ENCODE measurements around the gene DUSP5.

DUSP5 gene

GRCh38 chr10:110524179-110524858 is 26.6 kb downstream of the DUSP5 start:
- TF ChIP-seq SIN3A (IDR thresholded peaks at IDR 0.05; ENCODE audit: borderline replicate concordance, insufficient read depth, low read length) = no peak
- TF ChIP-seq POLR2AphosphoS5 (IDR thresholded peaks at IDR 0.05; ENCODE audit: low read depth, low read length) = no peak
- no peak for TF ChIP-seq FOXP2 (optimal IDR thresholded peaks at IDR 0.05; ENCODE audit: borderline replicate concordance, extremely low read depth, extremely low read length, insufficient read depth)
- no peak for TF ChIP-seq TAF1 (IDR thresholded peaks at IDR 0.05; ENCODE audit: borderline replicate concordance, insufficient read depth, low read length)
- no peak for TF ChIP-seq REST (IDR thresholded peaks at IDR 0.05; ENCODE audit: insufficient read depth in 1 of 2, low read depth in 2 of 2, low read length in 2 of 2)

- TF ChIP-seq TAF1 (IDR thresholded peaks at IDR 0.05; ENCODE audit: borderline replicate concordance, insufficient read depth, low read length) (no peak), REST (IDR thresholded peaks at IDR 0.05; ENCODE audit: insufficient read depth in 1 of 2, low read depth in 2 of 2, low read length in 2 of 2) (no peak), POLR2AphosphoS5 (IDR thresholded peaks at IDR 0.05; ENCODE audit: low read depth, low read length) (no peak), FOXP2 (optimal IDR thresholded peaks at IDR 0.05; ENCODE audit: borderline replicate concordance, extremely low read depth, extremely low read length, insufficient read depth) (no peak), SIN3A (IDR thresholded peaks at IDR 0.05; ENCODE audit: borderline replicate concordance, insufficient read depth, low read length) (no peak)
Observed at GRCh38 chr10:110524859-110525232, 27.1 kb downstream of the DUSP5 start.

GRCh38 chr10:110525349-110526260 is 27.9 kb downstream of the DUSP5 start:
- TF ChIP-seq REST (IDR thresholded peaks at IDR 0.05; ENCODE audit: insufficient read depth in 1 of 2, low read depth in 2 of 2, low read length in 2 of 2) (no peak), POLR2AphosphoS5 (IDR thresholded peaks at IDR 0.05; ENCODE audit: low read depth, low read length) (no peak), FOXP2 (optimal IDR thresholded peaks at IDR 0.05; ENCODE audit: borderline replicate concordance, extremely low read depth, extremely low read length, insufficient read depth) (no peak), SIN3A (IDR thresholded peaks at IDR 0.05; ENCODE audit: borderline replicate concordance, insufficient read depth, low read length) (no peak), TAF1 (IDR thresholded peaks at IDR 0.05; ENCODE audit: borderline replicate concordance, insufficient read depth, low read length) (no peak)

GRCh38 chr10:110527731-110528171 is 30.0 kb downstream of the DUSP5 start:
- TF ChIP-seq TAF1 (IDR thresholded peaks at IDR 0.05; ENCODE audit: borderline replicate concordance, insufficient read depth, low read length) = no peak
- no peak for TF ChIP-seq POLR2AphosphoS5 (IDR thresholded peaks at IDR 0.05; ENCODE audit: low read depth, low read length)
- no peak for TF ChIP-seq SIN3A (IDR thresholded peaks at IDR 0.05; ENCODE audit: borderline replicate concordance, insufficient read depth, low read length)
- TF ChIP-seq FOXP2 (optimal IDR thresholded peaks at IDR 0.05; ENCODE audit: borderline replicate concordance, extremely low read depth, extremely low read length, insufficient read depth) = no peak
- TF ChIP-seq REST (IDR thresholded peaks at IDR 0.05; ENCODE audit: insufficient read depth in 1 of 2, low read depth in 2 of 2, low read length in 2 of 2) = no peak
